Fibroblast of lung (primary cell): Measurements from ENCODE around the gene TP73. TPM values are rescaled to one million over a fixed set of nuclear protein-coding genes. Genes with fewer than 3 reads are reported as not detected.

ENCODE experiments used
- DNase-seq, 2 donors: peaks; one replicate each; pipeline versions ENCODE4 v3.0.0 to v3.0.0-alpha.2; 2010; ENCODE audit warnings: low read depth in 2 of 2
- H2AFZ ChIP-seq: 2 replicates; pipeline ENCODE4 v1.5.1; 2012; ENCODE audit warnings: low read length, control low read depth, inconsistent platforms
- H3K27ac ChIP-seq: 2 replicates; pipeline ENCODE4 v1.5.1; 2011; ENCODE audit warnings: low read length, control low read depth; ENCODE audit not compliant: insufficient read depth
- H3K27me3 ChIP-seq: 2 replicates; pipeline ENCODE4 v1.5.1; 2011; ENCODE audit warnings: mild to moderate bottlenecking, low read length; ENCODE audit not compliant: control insufficient read depth, insufficient read depth
- H3K36me3 ChIP-seq: 2 replicates; pipeline ENCODE4 v1.5.1; 2011; ENCODE audit warnings: low read length; ENCODE audit not compliant: control insufficient read depth, insufficient read depth
- H3K4me1 ChIP-seq: 2 replicates; pipeline ENCODE4 v1.5.1; 2011; ENCODE audit warnings: low read length; ENCODE audit not compliant: control insufficient read depth, insufficient read depth; ENCODE audit errors: extremely low read depth
- H3K4me2 ChIP-seq: 2 replicates; pipeline ENCODE4 v1.5.1; 2011; ENCODE audit warnings: low read length, control low read depth; ENCODE audit not compliant: insufficient read depth; ENCODE audit errors: extremely low read depth
- H3K4me3 ChIP-seq, 4 experiments: fragments of 200-600 bp in 1 of 4; sonication (generic) in 1 of 4; replicated peaks in 1 of 4; 2 replicates each; pipeline ENCODE4 v1.5.1; 2011 to 2016; ENCODE audit warnings: low read length in 4 of 4, low read depth in 3 of 4, mild to moderate bottlenecking in 3 of 4, control low read depth in 2 of 4, inconsistent platforms in 1 of 4, mixed read lengths in 1 of 4; ENCODE audit not compliant: insufficient read depth in 1 of 4; ENCODE audit errors: control extremely low read depth in 1 of 4
- H3K79me2 ChIP-seq: 2 replicates; pipeline ENCODE4 v1.5.1; 2012; ENCODE audit warnings: mild to moderate bottlenecking, low read length, inconsistent platforms; ENCODE audit not compliant: control insufficient read depth, insufficient read depth
- H3K9ac ChIP-seq: 2 replicates; pipeline ENCODE4 v1.5.1; 2011; ENCODE audit warnings: mild to moderate bottlenecking, low read length, control low read depth; ENCODE audit not compliant: insufficient read depth
- H3K9me3 ChIP-seq: 2 replicates; pipeline ENCODE4 v1.5.1; 2012; ENCODE audit warnings: low read depth, low read length; ENCODE audit not compliant: control insufficient read depth, insufficient read depth
- H4K20me1 ChIP-seq: 2 replicates; pipeline ENCODE4 v1.5.1; 2011; ENCODE audit warnings: low read length; ENCODE audit not compliant: control insufficient read depth, insufficient read depth; ENCODE audit errors: extremely low read depth
- EZH2 ChIP-seq: IDR thresholded peaks from 2 replicates; pipeline ENCODE4 v1.5.1; 2012; ENCODE audit warnings: low read length, control low read depth, mild to moderate bottlenecking; ENCODE audit errors: missing control alignments
- polyA plus RNA-seq, 2 donors: library from polyadenylated mRNA; depleted of rRNA in 1 of 2; stranded (reverse) in 1 of 2; unstranded in 1 of 2; fragments of >200 nt; gene quantifications; 2 replicates each; pipeline ENCODE4 v1.2.1, GENCODE V29; 2011 to 2012; ENCODE audit warnings: missing spikeins in 1 of 2
- total RNA-seq: library from RNA; depleted of rRNA; stranded (reverse); fragments of >200 nt; gene quantifications from 2 replicates; pipeline ENCODE4 v1.2.1, GENCODE V29; 2014
- TF ChIP-seq, protein P1 (sequence below), 2 donors: IDR thresholded peaks in 1 of 2; conservative IDR thresholded peaks in 1 of 2; 1 replicate in 1 of 2; 2 replicates in 1 of 2; pipeline ENCODE4 v1.5.1; 2011 to 2012; ENCODE audit warnings: low read length in 2 of 2, control low read depth in 1 of 2, inconsistent platforms in 1 of 2, low read depth in 1 of 2, mild to moderate bottlenecking in 1 of 2

The TP73 gene
- total and polyA plus RNA-seq, 2 donors (not counting 1 experiment from before 2014, with no cell fraction given): not detected

DNA sequence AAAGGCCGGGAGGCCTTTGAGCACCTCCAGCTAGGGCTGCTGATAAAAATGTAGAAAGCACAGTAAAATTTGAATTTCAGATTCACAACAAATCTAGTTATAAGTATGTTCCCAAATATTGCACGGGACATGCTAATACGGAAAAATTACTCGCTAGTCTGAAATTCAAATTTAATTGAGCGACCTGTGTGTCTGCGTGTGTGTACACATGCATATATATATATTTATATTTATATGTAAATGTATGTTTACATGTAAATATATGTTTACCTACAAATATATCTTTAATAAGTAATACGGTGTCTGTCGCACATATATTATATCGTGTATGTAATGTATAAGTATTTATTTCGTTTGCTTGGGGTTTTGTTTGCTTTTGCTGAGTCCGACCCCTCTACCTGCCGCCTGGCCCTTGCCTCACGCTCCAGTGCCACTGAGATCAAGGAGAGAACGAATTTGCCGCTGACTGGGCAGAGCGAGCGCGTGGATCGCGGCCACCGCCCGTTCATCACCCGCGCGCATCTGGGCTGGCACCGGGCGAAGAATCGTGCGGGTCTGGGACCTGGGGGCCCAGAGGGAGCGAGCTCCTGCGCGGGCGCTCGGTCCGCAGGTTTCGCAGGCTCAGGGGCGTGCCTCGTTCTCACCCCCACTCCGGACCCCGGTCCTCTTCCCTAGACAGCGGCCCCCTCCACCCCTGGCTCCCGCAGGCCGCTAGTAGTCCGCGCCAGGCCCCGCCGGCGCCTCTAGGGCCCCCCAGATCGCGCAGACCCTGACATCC is 1.9 kb upstream of the TP73 start:
- Histone ChIP-seq H2AFZ (no peak overlapping the region), H3K4me2 (peak overlapping the region; percentile 51), H3K79me2 (no peaks in the 10 kb centered on the region), H3K36me3 (peaks cover 3% of the 10 kb centered on the region), H4K20me1 (no peaks in the 10 kb centered on the region), H3K27ac (no peak overlapping the region), H3K9me3 (no peaks in the 10 kb centered on the region), H3K4me3 (peak overlapping the region in 2 of 4 experiments; percentile 16 to 93), H3K4me1 (no peaks in the 10 kb centered on the region), H3K9ac (no peak overlapping the region), H3K27me3 (peaks cover 40% of the 10 kb centered on the region)
- peak; percentile 77 for TF ChIP-seq EZH2
- TF ChIP-seq, protein P1, sequence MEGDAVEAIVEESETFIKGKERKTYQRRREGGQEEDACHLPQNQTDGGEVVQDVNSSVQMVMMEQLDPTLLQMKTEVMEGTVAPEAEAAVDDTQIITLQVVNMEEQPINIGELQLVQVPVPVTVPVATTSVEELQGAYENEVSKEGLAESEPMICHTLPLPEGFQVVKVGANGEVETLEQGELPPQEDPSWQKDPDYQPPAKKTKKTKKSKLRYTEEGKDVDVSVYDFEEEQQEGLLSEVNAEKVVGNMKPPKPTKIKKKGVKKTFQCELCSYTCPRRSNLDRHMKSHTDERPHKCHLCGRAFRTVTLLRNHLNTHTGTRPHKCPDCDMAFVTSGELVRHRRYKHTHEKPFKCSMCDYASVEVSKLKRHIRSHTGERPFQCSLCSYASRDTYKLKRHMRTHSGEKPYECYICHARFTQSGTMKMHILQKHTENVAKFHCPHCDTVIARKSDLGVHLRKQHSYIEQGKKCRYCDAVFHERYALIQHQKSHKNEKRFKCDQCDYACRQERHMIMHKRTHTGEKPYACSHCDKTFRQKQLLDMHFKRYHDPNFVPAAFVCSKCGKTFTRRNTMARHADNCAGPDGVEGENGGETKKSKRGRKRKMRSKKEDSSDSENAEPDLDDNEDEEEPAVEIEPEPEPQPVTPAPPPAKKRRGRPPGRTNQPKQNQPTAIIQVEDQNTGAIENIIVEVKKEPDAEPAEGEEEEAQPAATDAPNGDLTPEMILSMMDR (conservative IDR thresholded peaks at IDR 0.05 in 1 of 2, IDR thresholded peaks at IDR 0.05 in 1 of 2; ENCODE audit: low read depth in 1 of 2, low read length in 2 of 2): no peak
- no peak for DNase-seq

DNA sequence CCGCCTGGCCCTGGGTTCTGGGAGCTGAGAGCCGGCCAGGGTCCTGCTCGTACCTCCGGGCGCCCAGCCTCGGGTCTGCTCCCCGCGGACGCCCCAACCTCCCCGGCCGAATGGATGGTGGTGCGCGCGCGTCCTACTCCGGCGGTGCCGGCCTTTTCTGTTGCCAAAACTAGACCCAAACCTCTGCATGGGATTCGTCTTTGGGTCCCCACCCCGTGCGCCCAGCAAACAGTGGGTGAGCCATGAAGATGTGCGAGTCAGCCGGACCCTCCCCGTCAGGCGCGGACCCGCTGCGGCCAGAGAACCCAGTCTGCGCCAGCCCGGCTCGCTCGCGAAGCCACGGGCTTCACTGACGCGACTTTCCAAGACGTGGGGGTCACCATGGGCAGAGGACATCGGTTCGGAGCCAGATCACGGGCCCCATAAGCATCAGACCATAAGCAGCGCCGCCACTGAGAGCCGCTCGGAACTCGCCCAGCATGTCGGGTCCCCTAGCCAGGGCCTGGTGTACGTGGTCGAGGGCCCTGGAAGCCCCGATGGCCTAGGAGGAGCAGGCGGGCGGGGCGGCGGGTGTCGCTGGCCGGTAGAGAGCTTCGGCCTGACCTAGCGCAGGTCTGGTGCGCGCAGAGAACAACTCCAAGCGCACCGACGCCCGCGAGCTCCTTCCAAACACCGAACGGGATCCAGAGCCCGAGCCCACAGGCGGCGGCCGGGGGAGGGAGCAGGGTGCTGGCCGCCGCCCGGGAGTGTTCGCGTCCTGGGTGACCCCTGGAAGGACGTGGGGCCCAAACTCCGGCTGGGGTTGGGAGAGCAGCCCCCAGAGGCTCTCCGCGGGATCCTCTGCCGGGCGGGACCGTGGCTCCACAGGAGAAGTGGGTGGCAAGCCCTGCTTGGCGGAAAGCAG is 1.0 kb upstream of the TP73 start:
- Histone ChIP-seq H3K4me2 (no peak overlapping the region), H3K9me3 (no peaks in the 10 kb centered on the region), H3K4me1 (no peaks in the 10 kb centered on the region), H3K27ac (no peak overlapping the region), H3K27me3 (peaks cover 40% of the 10 kb centered on the region), H3K36me3 (no peaks in the 10 kb centered on the region), H3K4me3 (no peak overlapping the region), H4K20me1 (no peaks in the 10 kb centered on the region), H3K9ac (no peak overlapping the region), H3K79me2 (no peaks in the 10 kb centered on the region), H2AFZ (no peak overlapping the region)
- DNase-seq: no peak
- TF ChIP-seq, protein P1 (conservative IDR thresholded peaks at IDR 0.05 in 1 of 2, IDR thresholded peaks at IDR 0.05 in 1 of 2; ENCODE audit: low read depth in 1 of 2, low read length in 2 of 2): no peak
- TF ChIP-seq EZH2: peak; percentile 94

DNA sequence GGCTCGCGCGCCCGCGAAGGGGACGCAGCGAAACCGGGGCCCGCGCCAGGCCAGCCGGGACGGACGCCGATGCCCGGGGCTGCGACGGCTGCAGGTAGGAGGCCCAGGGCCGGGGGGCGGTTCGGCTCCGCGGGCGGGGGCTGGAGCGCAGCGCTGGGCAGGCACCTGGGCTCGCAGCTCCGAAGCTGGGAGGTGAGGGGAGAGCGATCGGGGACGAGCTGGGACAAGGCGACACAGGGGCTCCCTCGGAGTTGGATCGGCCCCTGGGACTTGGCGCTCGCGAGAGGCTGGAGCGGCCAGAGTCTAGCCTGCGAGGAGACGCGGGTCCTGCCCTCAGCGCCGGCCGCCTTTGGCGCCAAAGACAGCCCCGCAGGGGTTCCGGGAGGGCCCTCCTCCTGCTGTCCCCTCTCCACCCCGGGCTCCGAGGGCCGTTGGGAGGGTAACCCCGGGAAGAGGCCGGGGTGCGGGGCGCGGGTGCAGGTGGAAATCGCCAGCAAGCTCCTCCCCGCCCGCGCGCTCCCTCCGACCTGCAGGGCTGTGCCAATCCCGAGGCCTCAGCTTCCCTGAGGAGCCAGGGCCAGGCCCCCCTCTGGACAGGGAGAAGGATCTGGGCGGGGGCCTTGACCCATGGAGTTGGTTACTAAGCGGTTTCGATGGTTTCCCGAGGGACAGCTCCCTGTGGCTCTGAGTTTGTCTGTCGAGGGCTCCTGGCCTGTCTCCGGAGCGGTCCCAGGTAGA is 401 bp downstream of the TP73 start:
- no peaks in the 10 kb centered on the region for H3K79me2 ChIP-seq
- no peak overlapping the region for H3K4me2 ChIP-seq
- H3K36me3 ChIP-seq: no peaks in the 10 kb centered on the region
- DNase-seq: no peak
- H3K9ac ChIP-seq: no peak overlapping the region
- H3K27me3 ChIP-seq: peaks cover 40% of the 10 kb centered on the region
- no peaks in the 10 kb centered on the region for H4K20me1 ChIP-seq
- no peak overlapping the region for H3K4me3 ChIP-seq
- H3K9me3 ChIP-seq: no peaks in the 10 kb centered on the region
- no peaks in the 10 kb centered on the region for H3K4me1 ChIP-seq
- H2AFZ ChIP-seq: no peak overlapping the region
- TF ChIP-seq, protein P1 (conservative IDR thresholded peaks at IDR 0.05 in 1 of 2, IDR thresholded peaks at IDR 0.05 in 1 of 2; ENCODE audit: low read depth in 1 of 2, low read length in 2 of 2): no peak
- TF ChIP-seq EZH2: no peak
- no peak overlapping the region for H3K27ac ChIP-seq
